HG02798 (cell line): ENCODE measurements around the gene DNAH14.
"Not testable (repeated sequence)": the region's sequence is repeated elsewhere in the genome, so short reads cannot be mapped to it uniquely, and the experiment has no call there.

ENCODE experiments used
- ATAC-seq: cut with Tn5 transposase; IDR thresholded peaks from one replicate; pipeline ENCODE4 v1.9.1; 2021; ENCODE audit warnings: mild to moderate bottlenecking; ENCODE audit not compliant: unreplicated experiment, poor library complexity

The DNAH14 gene

DNA sequence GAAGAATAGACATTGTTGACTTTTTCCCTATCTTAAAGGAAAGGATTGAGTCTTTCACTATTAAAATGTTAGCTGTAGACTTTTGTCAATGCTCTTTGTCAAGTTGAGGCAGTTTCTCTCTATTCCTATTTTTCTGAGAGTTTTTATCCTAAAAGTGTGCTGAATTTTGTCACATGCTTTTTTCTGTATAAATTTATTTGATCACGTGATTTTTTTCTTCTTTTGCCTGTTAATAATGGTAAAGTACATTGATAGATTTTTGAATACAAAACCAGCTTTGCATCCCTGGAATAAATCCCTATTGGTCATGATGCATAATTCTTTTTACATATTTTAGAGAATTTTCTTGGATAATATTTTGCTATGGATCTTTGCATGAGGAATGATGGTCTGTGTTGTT lies 60.1 kb downstream of the DNAH14 start:
- no peak for ATAC-seq

- not testable (repeated sequence) for ATAC-seq
These were observed 62.1 kb downstream of the DNAH14 start for GRCh38 chr1:224991550-224991949.

DNA sequence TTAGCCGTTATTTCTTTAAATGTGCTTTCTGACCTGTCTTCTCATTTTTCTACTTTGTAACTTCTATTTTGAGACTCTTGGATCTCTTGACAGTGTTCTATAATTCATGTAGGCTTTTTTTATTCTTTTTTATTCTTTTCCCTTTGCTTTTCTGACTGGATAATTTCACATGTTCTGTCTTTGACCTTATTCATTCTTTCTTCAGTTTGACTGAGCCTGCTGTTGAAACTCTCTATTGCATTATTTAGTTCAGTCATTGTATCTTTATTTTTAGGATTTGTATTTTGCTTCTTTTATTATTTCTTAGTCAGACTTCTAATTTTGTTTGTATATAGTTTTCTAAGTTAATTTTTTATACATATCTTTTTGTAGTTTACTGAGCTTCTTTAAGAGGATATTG lies 66.1 kb downstream of the DNAH14 start:
- ATAC-seq, result no peak

- ATAC-seq, result no peak
These were observed 66.8 kb downstream of the DNAH14 start for GRCh38 chr1:224996266-224996665.

GRCh38 chr1:224998185-224998584 lies 68.7 kb downstream of the DNAH14 start:
- ATAC-seq, result no peak

GRCh38 chr1:225004396-225004795 lies 74.9 kb downstream of the DNAH14 start:
- no peak for ATAC-seq

DNA sequence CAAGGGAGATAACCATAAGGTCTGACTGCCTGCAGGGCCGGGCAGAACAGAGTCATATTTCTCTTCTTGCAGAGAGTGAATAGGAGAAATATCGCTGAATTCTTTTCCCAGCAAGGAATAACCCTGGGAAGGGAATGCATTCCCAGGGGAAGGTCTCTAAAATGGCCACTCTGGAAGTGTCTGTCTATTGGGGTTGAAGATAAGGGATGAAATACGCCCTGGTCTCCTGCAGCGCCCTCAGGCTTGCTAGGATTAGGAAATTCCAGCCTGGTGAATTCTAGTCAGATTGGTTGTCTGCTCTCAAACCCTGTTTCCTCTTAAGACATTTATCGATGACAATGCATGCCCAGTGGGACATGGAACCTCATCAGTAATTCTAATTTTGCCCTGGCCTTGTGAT lies 76.9 kb downstream of the DNAH14 start:
- not testable (repeated sequence) for ATAC-seq

DNA sequence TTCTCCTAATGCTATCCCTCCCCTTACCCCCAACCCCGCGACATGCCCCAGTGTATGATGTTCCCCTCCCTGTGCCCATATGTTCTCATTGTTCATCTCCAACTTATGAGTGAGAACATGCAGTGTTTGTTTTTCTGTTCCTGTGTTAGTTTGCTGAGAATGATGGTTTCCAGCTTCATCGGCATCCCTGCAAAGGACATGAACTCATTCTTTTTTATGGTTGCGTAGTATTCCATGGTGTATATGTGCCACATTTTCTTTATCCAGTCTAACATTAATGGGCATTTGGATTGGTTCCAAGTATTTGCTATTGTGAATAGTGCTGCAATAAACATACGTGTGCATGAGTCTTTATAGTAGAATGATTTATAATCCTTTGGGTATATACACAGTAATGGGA lies 78.6 kb downstream of the DNAH14 start:
- not testable (repeated sequence) for ATAC-seq

GRCh38 chr1:225021037-225021436 lies 91.6 kb downstream of the DNAH14 start:
- no peak for ATAC-seq

- ATAC-seq, result no peak
These were observed 97.2 kb downstream of the DNAH14 start for GRCh38 chr1:225026701-225027100.

- ATAC-seq, result not testable (repeated sequence)
These were observed 107.0 kb downstream of the DNAH14 start for GRCh38 chr1:225036441-225036840.

GRCh38 chr1:225042263-225042662 lies 112.8 kb downstream of the DNAH14 start:
- ATAC-seq, result no peak

DNA sequence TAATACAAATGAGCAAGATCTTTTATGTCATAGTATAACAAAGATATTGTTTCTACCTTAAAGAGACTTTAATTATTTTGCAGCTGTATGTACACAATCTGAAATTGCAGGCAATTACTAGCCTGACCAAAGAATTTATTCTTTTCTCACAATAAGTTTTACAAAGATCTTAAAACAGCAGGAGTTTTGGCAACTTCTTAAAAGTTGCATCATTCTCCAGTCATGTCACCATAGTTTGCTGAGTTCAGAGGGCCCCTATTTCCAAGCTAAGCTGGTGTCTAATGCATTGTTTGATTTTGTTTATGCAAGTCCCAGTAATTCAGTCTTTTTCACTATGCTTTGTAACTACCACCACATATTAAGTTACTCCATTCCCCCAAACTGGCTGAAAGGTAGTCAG lies 114.8 kb downstream of the DNAH14 start:
- no peak for ATAC-seq

- ATAC-seq, result no peak
These were observed 120.1 kb downstream of the DNAH14 start for GRCh38 chr1:225049594-225049993.

DNA sequence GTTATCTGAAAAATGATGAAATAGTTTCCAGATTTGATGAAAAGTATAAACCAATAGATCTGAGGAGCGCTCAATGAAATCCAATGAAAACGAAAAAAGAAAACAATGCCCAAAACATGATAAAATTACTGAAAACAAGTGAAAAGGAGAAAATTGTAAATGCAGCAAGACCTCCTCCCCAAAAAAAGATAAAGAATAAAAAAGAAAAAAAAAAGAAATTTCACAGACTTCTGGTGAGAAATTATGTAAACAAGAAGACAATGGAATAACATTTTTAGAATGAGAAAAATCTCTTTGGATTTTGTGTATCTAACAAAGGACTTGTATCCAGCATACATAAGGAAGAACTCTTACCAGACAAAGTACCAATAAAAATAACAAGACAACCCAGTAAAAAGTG lies 134.2 kb downstream of the DNAH14 start:
- ATAC-seq, result no peak

GRCh38 chr1:225070972-225071371 lies 141.5 kb downstream of the DNAH14 start:
- ATAC-seq, result no peak

DNA sequence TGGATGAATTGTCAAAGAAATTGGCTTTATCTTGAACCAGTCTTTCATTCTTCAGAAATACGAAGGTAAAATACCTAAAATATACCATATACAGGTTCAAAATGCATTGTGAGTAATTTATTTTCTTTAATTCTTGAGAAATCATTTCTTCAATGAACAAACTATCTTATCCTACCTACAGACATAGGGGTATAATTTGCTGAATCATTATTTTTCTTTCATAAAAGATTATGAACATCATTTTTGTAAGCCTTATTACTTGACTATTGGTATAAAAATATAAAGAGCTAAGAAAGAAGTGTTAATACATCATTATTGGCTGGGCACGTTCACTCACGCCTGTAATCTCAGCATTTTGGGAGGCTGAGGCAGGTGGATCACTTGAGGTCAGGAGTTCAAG lies 167.7 kb downstream of the DNAH14 start:
- no peak for ATAC-seq

DNA sequence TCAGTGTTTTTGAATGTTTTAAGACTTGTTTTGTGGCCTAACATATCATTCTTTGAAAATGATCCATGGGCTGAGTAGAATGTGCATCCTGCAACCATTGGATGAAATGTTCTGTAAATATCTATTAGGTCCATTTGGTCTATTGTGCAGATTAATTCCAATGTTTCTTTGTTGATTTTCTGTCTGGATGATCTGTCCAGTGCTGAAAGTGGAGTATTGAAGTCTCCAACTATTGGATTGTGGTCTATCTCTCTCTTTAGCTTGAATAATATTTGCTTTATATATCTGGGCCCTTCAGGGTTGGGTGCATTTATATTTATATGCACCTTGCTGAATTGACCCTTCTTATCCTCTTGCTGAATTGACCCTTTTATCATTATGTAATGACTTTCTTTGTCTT lies 181.5 kb downstream of the DNAH14 start:
- no peak for ATAC-seq

GRCh38 chr1:225113265-225113664 lies 183.8 kb downstream of the DNAH14 start:
- no peak for ATAC-seq

DNA sequence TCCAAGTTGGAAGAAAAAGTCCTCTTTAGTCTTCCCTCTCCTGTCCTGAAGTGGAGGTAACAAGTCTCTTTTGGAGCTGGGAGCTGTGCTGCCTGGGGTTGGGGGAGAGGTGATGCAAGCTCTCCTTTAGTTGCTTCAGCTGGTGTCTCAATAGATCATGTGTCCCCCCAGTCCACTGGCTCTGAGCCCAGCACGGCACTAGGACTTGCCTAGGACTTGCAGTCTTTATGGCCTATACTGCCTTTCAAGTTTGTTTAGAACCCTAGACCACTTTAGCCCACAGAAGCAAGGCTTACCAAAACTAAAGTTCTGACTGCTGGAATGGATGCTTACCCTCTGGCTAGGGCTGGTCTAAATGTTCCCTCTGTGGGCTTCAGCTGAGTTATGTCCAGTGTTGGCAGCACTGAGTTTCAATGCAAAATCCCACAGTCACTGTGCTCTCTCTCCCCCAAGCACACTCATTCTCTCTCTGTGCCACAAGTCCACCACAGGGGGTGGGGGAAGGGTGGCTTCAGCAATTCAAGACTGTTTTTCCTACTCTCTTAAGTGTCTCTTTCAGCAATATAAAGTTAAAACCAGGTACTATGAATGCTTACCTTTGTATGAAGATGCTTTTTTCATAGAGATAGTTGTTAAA lies 185.0 kb downstream of the DNAH14 start:
- ATAC-seq, result no peak

GRCh38 chr1:225119307-225119706 lies 189.8 kb downstream of the DNAH14 start:
- ATAC-seq, result no peak

DNA sequence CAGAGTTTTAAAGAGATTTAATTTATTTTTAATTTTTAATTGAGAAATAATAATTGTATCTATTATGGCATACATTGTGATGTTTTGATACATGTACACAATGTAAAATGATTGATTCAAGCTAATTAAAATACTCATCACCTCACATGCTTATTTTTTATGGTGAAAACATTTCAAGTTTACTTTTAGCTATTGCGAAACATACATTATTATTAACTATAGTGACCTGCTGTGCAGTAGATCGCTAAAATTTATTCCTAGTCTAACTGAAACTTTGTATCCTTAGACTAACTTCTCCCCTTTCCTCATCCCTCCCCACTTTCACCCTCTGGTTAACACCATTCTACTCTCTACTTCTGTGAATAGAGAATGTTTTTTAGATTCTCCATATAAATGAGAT lies 191.6 kb downstream of the DNAH14 start:
- ATAC-seq, result no peak

GRCh38 chr1:225131869-225132268 lies 202.4 kb downstream of the DNAH14 start:
- ATAC-seq, result no peak
